GM21515 (cell line): ENCODE measurements around the gene NOTCH3.

Source experiments
- ATAC-seq: cut with Tn5 transposase; IDR thresholded peaks from one replicate; pipeline ENCODE4 v1.9.1; 2021; ENCODE audit not compliant: unreplicated experiment

The NOTCH3 gene

GRCh38 chr19:15200553-15201364 is at the start of gene NOTCH3:
Gene NOTCH3, minus strand, starts transcription at chr19:15200995. Its CDS starts 90 bp downstream, at chr19:15200905.
- no peak for ATAC-seq

GRCh38 chr19:15250640-15250993 is 49.8 kb upstream of the NOTCH3 start:
- no peak for ATAC-seq

GRCh38 chr19:15249972-15250639 is 49.3 kb upstream of the NOTCH3 start:
- no peak for ATAC-seq

- ATAC-seq, result no peak
Observed at GRCh38 chr19:15249528-15249874, 48.7 kb upstream of the NOTCH3 start.

GRCh38 chr19:15248648-15249527 is 48.1 kb upstream of the NOTCH3 start:
- no peak for ATAC-seq

GRCh38 chr19:15248106-15248505 is 47.3 kb upstream of the NOTCH3 start:
- no peak for ATAC-seq

- ATAC-seq, result no peak
Observed at GRCh38 chr19:15247107-15248014, 46.6 kb upstream of the NOTCH3 start.

GRCh38 chr19:15246198-15246481 is 45.3 kb upstream of the NOTCH3 start:
- ATAC-seq, result no peak

GRCh38 chr19:15245370-15246197 is 44.8 kb upstream of the NOTCH3 start:
- no peak for ATAC-seq

GRCh38 chr19:15244808-15245207 is 44.0 kb upstream of the NOTCH3 start:
- ATAC-seq, result no peak

GRCh38 chr19:15244106-15244803 is 43.5 kb upstream of the NOTCH3 start:
- no peak for ATAC-seq

- no peak for ATAC-seq
Observed at GRCh38 chr19:15243236-15243957, 42.6 kb upstream of the NOTCH3 start.

GRCh38 chr19:15241259-15241910 is 40.6 kb upstream of the NOTCH3 start:
- no peak for ATAC-seq

- no peak for ATAC-seq
Observed at GRCh38 chr19:15240515-15240914, 39.7 kb upstream of the NOTCH3 start.

- ATAC-seq, result no peak
Observed at GRCh38 chr19:15239337-15239949, 38.6 kb upstream of the NOTCH3 start.

GRCh38 chr19:15238639-15239155 is 37.9 kb upstream of the NOTCH3 start:
- no peak for ATAC-seq
